Uterus (tissue), 4 donors: Measurements from ENCODE around the gene TADA3. TPM values are rescaled to one million over a fixed set of nuclear protein-coding genes. Genes with fewer than 3 reads are reported as not detected.

Source experiments
- DNase-seq, 2 donors: peaks; one replicate each; pipeline ENCODE4 v3.0.0-alpha.2; 2019 to 2020
- H3K27ac ChIP-seq, 2 donors: fragments of 200-600 bp; sonication (generic); 1 replicate in 1 of 2; 2 replicates in 1 of 2; pipeline ENCODE4 v1.5.1; 2016 to 2018
- H3K27me3 ChIP-seq, 2 donors: fragments of 200-600 bp; sonication (generic); one replicate each; pipeline ENCODE4 v1.5.1; 2018 to 2019; ENCODE audit warnings: control low read depth in 1 of 2
- H3K36me3 ChIP-seq, 2 donors: fragments of 200-600 bp; sonication (generic); one replicate each; pipeline ENCODE4 v1.5.1; 2019; ENCODE audit warnings: control low read depth in 1 of 2
- H3K4me1 ChIP-seq, 2 donors: fragments of 200-600 bp; sonication (generic); one replicate each; pipeline ENCODE4 v1.5.1; 2018 to 2019; ENCODE audit warnings: control low read depth in 1 of 2
- H3K4me3 ChIP-seq, 2 donors: fragments of 200-600 bp; sonication (generic); 1 replicate in 1 of 2; 2 replicates in 1 of 2; pipeline ENCODE4 v1.5.1; 2018 to 2019; ENCODE audit warnings: mild to moderate bottlenecking in 1 of 2
- H3K9me3 ChIP-seq, 2 donors: fragments of 200-600 bp; sonication (generic); one replicate each; pipeline ENCODE4 v1.5.1; 2019; ENCODE audit warnings: control low read depth in 1 of 2
- CTCF ChIP-seq, 4 experiments: fragments of 200-600 bp in 2 of 4; fragments of 450-650 bp in 2 of 4; sonication (generic) in 2 of 4; IDR thresholded peaks; one replicate each; pipeline ENCODE4 v1.5.1; 2016 to 2019; ENCODE audit warnings: antibody characterized with exemption in 4 of 4, mild to moderate bottlenecking in 2 of 4, moderate library complexity in 1 of 4
- POLR2A ChIP-seq, 2 donors: fragments of 450-650 bp; IDR thresholded peaks; one replicate each; pipeline ENCODE4 v1.6.1; 2016; ENCODE audit warnings: antibody characterized with exemption in 2 of 2, mild to moderate bottlenecking in 1 of 2, moderate library complexity in 1 of 2
- intact Hi-C: fragments of 100-400 bp; cut with DNase I; formaldehyde crosslinking; loops from one replicate; pipeline ENCODE4 v1.15.1; 2023; ENCODE audit warnings: low total_unique reads
- total RNA-seq, 4 donors: library from RNA; depleted of rRNA in 3 of 4; stranded (reverse); fragments of >200 nt in 3 of 4; gene quantifications; one replicate each; pipeline versions ENCODE4 v1.1.0 to v1.2.4, GENCODE V29; 2014 to 2023
- donor health status: DM: yes; HTN: yes; CAD: no.

TADA3 gene
- 10 to 100 TPM; 35.9 to 65.4 (median 55.3) TPM for total RNA-seq

- peak; percentile 92 to 93 for DNase-seq
- Histone ChIP-seq H3K4me1 (no peaks in the 10 kb centered on the region), H3K36me3 (no peaks in the 10 kb centered on the region), H3K27me3 (no peaks in the 10 kb centered on the region), H3K4me3 (peak within 1 kb of the TSS; percentile 99 to 100), H3K27ac (peak within 1 kb of the TSS; percentile 98), H3K9me3 (no peaks in the 10 kb centered on the region)
- TF ChIP-seq POLR2A (IDR thresholded peaks at IDR 0.05) (peak; percentile 33 to 72), CTCF (IDR thresholded peaks at IDR 0.05) (peak in 2 of 4 experiments; percentile 17 to 49)
- intact Hi-C loops: no loop called here
Observed at GRCh38 chr3:9792405-9793160, at the start of gene TADA3, which contains the start of gene ARPC4. Gene TADA3 (minus strand): TSS chr3:9792473. CDS start chr3:9791466, 1,007 bp downstream. Gene ARPC4 (plus strand): TSS chr3:9793082. CDS start chr3:9793122, 40 bp downstream.

- TF ChIP-seq CTCF (IDR thresholded peaks at IDR 0.05): no peak
- no peak for TF ChIP-seq POLR2A (IDR thresholded peaks at IDR 0.05)
- no peak for DNase-seq
- peaks cover 0 to 5% of the 10 kb centered on the region in 2 donors for H3K4me1 ChIP-seq
- no peaks in the 10 kb centered on the region for H3K36me3 ChIP-seq
- H3K27ac ChIP-seq: no peak overlapping the region
- H3K9me3 ChIP-seq: no peaks in the 10 kb centered on the region
- intact Hi-C loops: no loop called here
- no peaks in the 10 kb centered on the region for H3K27me3 ChIP-seq
- no peak overlapping the region for H3K4me3 ChIP-seq
Observed at GRCh38 chr3:9841015-9841414, 48.7 kb upstream of the TADA3 start.

- Histone ChIP-seq H3K4me1 (peaks cover 0 to 5% of the 10 kb centered on the region in 2 donors), H3K36me3 (no peaks in the 10 kb centered on the region), H3K27ac (no peak overlapping the region), H3K9me3 (no peaks in the 10 kb centered on the region), H3K27me3 (no peaks in the 10 kb centered on the region), H3K4me3 (no peak overlapping the region)
- intact Hi-C loops: no loop called here
- no peak for TF ChIP-seq CTCF (IDR thresholded peaks at IDR 0.05)
- no peak for TF ChIP-seq POLR2A (IDR thresholded peaks at IDR 0.05)
- no peak for DNase-seq
Observed at GRCh38 chr3:9838856-9839255, 46.6 kb upstream of the TADA3 start.

- H3K27ac ChIP-seq: no peak overlapping the region
- peaks cover 0 to 3% of the 10 kb centered on the region in 2 donors for H3K4me1 ChIP-seq
- no peaks in the 10 kb centered on the region for H3K36me3 ChIP-seq
- no peaks in the 10 kb centered on the region for H3K27me3 ChIP-seq
- H3K4me3 ChIP-seq: no peak overlapping the region
- no peaks in the 10 kb centered on the region for H3K9me3 ChIP-seq
- intact Hi-C loops: no loop called here
- no peak for DNase-seq
- TF ChIP-seq CTCF (IDR thresholded peaks at IDR 0.05): no peak
- TF ChIP-seq POLR2A (IDR thresholded peaks at IDR 0.05): no peak
Observed at GRCh38 chr3:9837701-9838582, 45.7 kb upstream of the TADA3 start.
